ENCODE data around the gene BRME1. TPM values are rescaled to one million over a fixed set of nuclear protein-coding genes. Genes with fewer than 3 reads are reported as not detected.

Gene BRME1
- total RNA-seq, 1 experiment from 2014 or later = 6.7 TPM

GRCh38 chr19:13930402-13930801 lies 24.5 kb upstream of the BRME1 start:
- Histone ChIP-seq H2BK120ac (ENCODE audit: low read depth, low read length, poor library complexity, severe bottlenecking) (no peak overlapping the region), H4K5ac (ENCODE audit: insufficient read length, low read depth, low read length) (no peak overlapping the region), H3K79me1 (ENCODE audit: insufficient read depth, low read depth, low read length, poor library complexity, severe bottlenecking) (no peaks in the 10 kb centered on the region), H4K91ac (ENCODE audit: insufficient read length, low read depth, low read length) (no peak overlapping the region), H3K27me3 (ENCODE audit: insufficient read depth, low read length) (no peaks in the 10 kb centered on the region), H3K9me3 (ENCODE audit: control insufficient read depth, low read depth, low read length) (no peaks in the 10 kb centered on the region), H3K23me2 (ENCODE audit: insufficient read length, low read depth, low read length, poor library complexity, severe bottlenecking) (no peaks in the 10 kb centered on the region), H2BK5ac (ENCODE audit: insufficient read length, low read length) (no peak overlapping the region), H3K27ac (ENCODE audit: insufficient read length, low read depth, low read length) (no peak overlapping the region), H3K23ac (ENCODE audit: insufficient read length, low read depth, low read length) (no peak overlapping the region), H2AK5ac (ENCODE audit: insufficient read length, low read length) (no peak overlapping the region), H3K4me2 (ENCODE audit: insufficient read depth, insufficient read length, low read length) (no peak overlapping the region), H3K4ac (ENCODE audit: low read depth, low read length) (no peak overlapping the region), H4K8ac (replicated peaks; ENCODE audit: insufficient read length, low read depth, low read length) (no peak overlapping the region), H2BK15ac (ENCODE audit: low read depth, low read length) (no peak overlapping the region), H2BK20ac (ENCODE audit: low read depth, low read length, poor library complexity, severe bottlenecking) (no peak overlapping the region), H3K14ac (ENCODE audit: insufficient read depth, low read length) (no peak overlapping the region), H2BK12ac (ENCODE audit: insufficient read length, low read depth, low read length) (no peak overlapping the region), H3K4me1 (ENCODE audit: insufficient read depth, low read length) (peaks cover 3% of the 10 kb centered on the region; the same call in 1 of the 2 replicates), H2AFZ (ENCODE audit: low read length) (no peak overlapping the region), H3K56ac (ENCODE audit: insufficient read length, low read depth, low read length) (no peak overlapping the region), H3K9ac (ENCODE audit: extremely low read depth, insufficient read length, low read length) (no peak overlapping the region), H3K18ac (ENCODE audit: insufficient read length, low read depth, low read length) (no peak overlapping the region), H3T11ph (ENCODE audit: low read length) (no peak overlapping the region), H3K79me2 (ENCODE audit: insufficient read depth, low read length) (no peaks in the 10 kb centered on the region), H4K20me1 (ENCODE audit: control insufficient read depth, insufficient read depth, insufficient read length) (peaks cover 5% of the 10 kb centered on the region)
- Mint-ChIP-seq H3K9me3 (no peaks in the 10 kb centered on the region), H3K4me1 (peaks cover 6 to 13% of the 10 kb centered on the region in 2 experiments), H3K4me3 (no peak overlapping the region), H3K27me3 (ENCODE audit: low read depth) (no peaks in the 10 kb centered on the region; the same call in 1 of the 2 replicates), H3K36me3 (ENCODE audit: insufficient read depth in 1 of 3, low read depth in 3 of 3) (peaks cover 11 to 31% (median 24%) of the 10 kb centered on the region in 3 experiments; a peak in 6 of 7 replicates), H3K27ac (no peak overlapping the region)
- no peak for DNase-seq
- TF ChIP-seq CTCF (conservative IDR thresholded peaks at IDR 0.05) = no peak
- WGBS (ENCODE audit: extremely low coverage, insufficient read length, low lambda C conversion rate) = no CpG with 5 or more reads among the region's 17 CpGs
